Stomach smooth muscle (tissue), 2 donors: ENCODE data around the gene BIRC2.
"Not testable (repeated sequence)": the region's sequence is repeated elsewhere in the genome, so short reads cannot be mapped to it uniquely, and the experiment has no call there.

ENCODE experiments used
- H3K27ac ChIP-seq: one replicate; pipeline ENCODE4 v1.7.0; 2013; ENCODE audit warnings: mild to moderate bottlenecking, low read length, inconsistent platforms
- H3K27me3 ChIP-seq, 2 donors: one replicate each; pipeline ENCODE4 v1.7.0; 2013; ENCODE audit warnings: low read length in 2 of 2; ENCODE audit not compliant: insufficient read depth in 2 of 2, control insufficient read depth in 1 of 2
- H3K36me3 ChIP-seq, 2 donors: one replicate each; pipeline ENCODE4 v1.7.0; 2013; ENCODE audit warnings: low read length in 2 of 2; ENCODE audit not compliant: control insufficient read depth in 2 of 2, insufficient read depth in 2 of 2
- H3K4me1 ChIP-seq: one replicate; pipeline ENCODE4 v1.7.0; 2013; ENCODE audit warnings: low read length; ENCODE audit not compliant: control insufficient read depth, insufficient read depth
- H3K4me3 ChIP-seq, 2 donors: one replicate each; pipeline ENCODE4 v1.7.0; 2013; ENCODE audit warnings: low read length in 2 of 2
- H3K9ac ChIP-seq, 2 donors: one replicate each; pipeline ENCODE4 v1.7.0; 2013; ENCODE audit warnings: low read length in 2 of 2, mild to moderate bottlenecking in 1 of 2
- H3K9me3 ChIP-seq, 2 donors: one replicate each; pipeline ENCODE4 v1.7.0; 2013; ENCODE audit warnings: low read length in 2 of 2; ENCODE audit not compliant: control insufficient read depth in 2 of 2
- donor health status: healthy.
- donor health status: Pancreatic carcinoma.

Gene BIRC2

GRCh38 chr11:102346456-102346747 lies 612 bp upstream of the BIRC2 start:
- Histone ChIP-seq H3K27me3 (no peaks in the 10 kb centered on the region), H3K36me3 (peaks cover 0 to 6% of the 10 kb centered on the region in 2 donors), H3K4me3 (peak overlapping the region; percentile 93 to 94), H3K9ac (peak overlapping the region; percentile 96 to 98), H3K4me1 (peaks cover 10% of the 10 kb centered on the region), H3K27ac (peak overlapping the region; percentile 94), H3K9me3 (no peaks in the 10 kb centered on the region)

GRCh38 chr11:102347462-102348370 lies 702 bp downstream of the BIRC2 start:
- peak overlapping the region; percentile 96 to 98 for H3K9ac ChIP-seq
- peak overlapping the region; percentile 94 for H3K27ac ChIP-seq
- peaks cover 10% of the 10 kb centered on the region for H3K4me1 ChIP-seq
- H3K27me3 ChIP-seq, result no peaks in the 10 kb centered on the region
- H3K9me3 ChIP-seq, result no peaks in the 10 kb centered on the region
- H3K4me3 ChIP-seq, result peak overlapping the region; percentile 93 to 94
- peaks cover 2 to 6% of the 10 kb centered on the region in 2 donors for H3K36me3 ChIP-seq

- peaks cover 9 to 18% of the 10 kb centered on the region in 2 donors for H3K36me3 ChIP-seq
- H3K4me3 ChIP-seq, result no peak overlapping the region
- H3K9me3 ChIP-seq, result no peaks in the 10 kb centered on the region
- H3K27ac ChIP-seq, result no peak overlapping the region
- H3K27me3 ChIP-seq, result no peaks in the 10 kb centered on the region
- H3K9ac ChIP-seq, result no peak overlapping the region
- H3K4me1 ChIP-seq, result no peaks in the 10 kb centered on the region
Observed at GRCh38 chr11:102357116-102357515, 10.1 kb downstream of the BIRC2 start.

- H3K27me3 ChIP-seq, result no peaks in the 10 kb centered on the region
- H3K9me3 ChIP-seq, result no peaks in the 10 kb centered on the region
- peaks cover 9 to 21% of the 10 kb centered on the region in 2 donors for H3K36me3 ChIP-seq
Observed at GRCh38 chr11:102359372-102359771, 12.4 kb downstream of the BIRC2 start.

GRCh38 chr11:102360681-102361080 lies 13.7 kb downstream of the BIRC2 start:
- Histone ChIP-seq H3K27ac (no peak overlapping the region), H3K4me1 (no peaks in the 10 kb centered on the region), H3K27me3 (no peaks in the 10 kb centered on the region), H3K9me3 (no peaks in the 10 kb centered on the region), H3K36me3 (peaks cover 9 to 34% of the 10 kb centered on the region in 2 donors), H3K9ac (no peak overlapping the region), H3K4me3 (no peak overlapping the region)

More at GRCh38 chr11:102359372-102359771, 12.4 kb downstream of the BIRC2 start:
- no peak overlapping the region for H3K4me3 ChIP-seq
- H3K9ac ChIP-seq, result no peak overlapping the region
- H3K4me1 ChIP-seq, result no peaks in the 10 kb centered on the region
- no peak overlapping the region for H3K27ac ChIP-seq

GRCh38 chr11:102361086-102362031 lies 14.3 kb downstream of the BIRC2 start:
- no peaks in the 10 kb centered on the region for H3K9me3 ChIP-seq
- no peak overlapping the region for H3K4me3 ChIP-seq
- H3K27ac ChIP-seq, result no peak overlapping the region
- no peaks in the 10 kb centered on the region for H3K27me3 ChIP-seq
- no peak overlapping the region for H3K9ac ChIP-seq
- H3K4me1 ChIP-seq, result no peaks in the 10 kb centered on the region
- H3K36me3 ChIP-seq, result peaks cover 9 to 38% of the 10 kb centered on the region in 2 donors

GRCh38 chr11:102364991-102365390 lies 18.0 kb downstream of the BIRC2 start:
- Histone ChIP-seq H3K36me3 (peaks cover 19 to 53% of the 10 kb centered on the region in 2 donors), H3K27ac (no peak overlapping the region), H3K9ac (no peak overlapping the region)

GRCh38 chr11:102367364-102367763 lies 20.4 kb downstream of the BIRC2 start:
- no peak overlapping the region for H3K4me3 ChIP-seq
- H3K4me1 ChIP-seq, result no peaks in the 10 kb centered on the region
- H3K27ac ChIP-seq, result no peak overlapping the region
- H3K9ac ChIP-seq, result no peak overlapping the region
- H3K36me3 ChIP-seq, result peaks cover 10 to 36% of the 10 kb centered on the region in 2 donors
- H3K9me3 ChIP-seq, result no peaks in the 10 kb centered on the region
- H3K27me3 ChIP-seq, result no peaks in the 10 kb centered on the region

More at GRCh38 chr11:102364991-102365390, 18.0 kb downstream of the BIRC2 start:
- Histone ChIP-seq H3K9me3 (no peaks in the 10 kb centered on the region), H3K4me3 (no peak overlapping the region), H3K27me3 (no peaks in the 10 kb centered on the region), H3K4me1 (no peaks in the 10 kb centered on the region)

- H3K9ac ChIP-seq, result no peak overlapping the region
- no peaks in the 10 kb centered on the region for H3K9me3 ChIP-seq
- H3K27ac ChIP-seq, result no peak overlapping the region
- H3K27me3 ChIP-seq, result no peaks in the 10 kb centered on the region
- H3K36me3 ChIP-seq, result peaks cover 10 to 36% of the 10 kb centered on the region in 2 donors
- no peak overlapping the region for H3K4me3 ChIP-seq
- no peaks in the 10 kb centered on the region for H3K4me1 ChIP-seq
Observed at GRCh38 chr11:102368472-102368871, 21.5 kb downstream of the BIRC2 start.

- H3K9ac ChIP-seq, H3K27ac ChIP-seq, H3K9me3 ChIP-seq, H3K27me3 ChIP-seq, H3K4me1 ChIP-seq, H3K4me3 ChIP-seq: not testable (repeated sequence)
- peaks cover 5 to 15% of the 10 kb centered on the region in 2 donors for H3K36me3 ChIP-seq
Observed at GRCh38 chr11:102374633-102375424, 27.8 kb downstream of the BIRC2 start.
